ENCODE data around the gene IGSF21. TPM values are rescaled to one million over a fixed set of nuclear protein-coding genes. Genes with fewer than 3 reads are reported as not detected.

IGSF21 gene
- total and polyA plus RNA-seq, 2 experiments from 2014 or later: not detected

GRCh38 chr1:18118078-18118477, 10.5 kb downstream of the IGSF21 start:
- H3K79me2 ChIP-seq: no peaks in the 10 kb centered on the region
- no peak overlapping the region for H2AFZ ChIP-seq
- H3K36me3 ChIP-seq (replicated peaks; ENCODE audit: insufficient read depth, low read depth): no peaks in the 10 kb centered on the region
- no peaks in the 10 kb centered on the region for H4K20me1 ChIP-seq (ENCODE audit: insufficient read depth, poor library complexity, severe bottlenecking)
- no peak for TF ChIP-seq CTCF (IDR thresholded peaks at IDR 0.05; ENCODE audit: poor library complexity)
- TF ChIP-seq EZH2 (IDR thresholded peaks at IDR 0.05; ENCODE audit: borderline replicate concordance): no peak
- no peak for TF ChIP-seq EZH2phosphoT487 (IDR thresholded peaks at IDR 0.05; ENCODE audit: low read depth, severe bottlenecking, unreplicated experiment)
- no peaks in the 10 kb centered on the region for H3K9me3 ChIP-seq (ENCODE audit: low read depth)
- H3K9me2 ChIP-seq (replicated peaks; ENCODE audit: insufficient read depth): no peaks in the 10 kb centered on the region
- no peak overlapping the region for H3K27ac ChIP-seq
- no peaks in the 10 kb centered on the region for H3K4me1 ChIP-seq (ENCODE audit: insufficient read depth)
- H3K4me3 ChIP-seq: no peak overlapping the region
- H3K4me2 ChIP-seq: no peak overlapping the region
- peaks cover 70% of the 10 kb centered on the region for H3K27me3 ChIP-seq
- WGBS (ENCODE audit: low lambda C conversion rate, missing lambda C conversion rate): 73% methylated on average over 7 of the region's 13 CpGs
- no peak for DNase-seq (ENCODE audit: low spot score)

GRCh38 chr1:18118491-18118890, 10.9 kb downstream of the IGSF21 start:
- Histone ChIP-seq H3K4me3 (no peak overlapping the region), H3K27me3 (peaks cover 68% of the 10 kb centered on the region), H3K4me2 (no peak overlapping the region), H3K4me1 (ENCODE audit: insufficient read depth) (no peaks in the 10 kb centered on the region), H3K36me3 (replicated peaks; ENCODE audit: insufficient read depth, low read depth) (no peaks in the 10 kb centered on the region), H3K79me2 (no peaks in the 10 kb centered on the region), H4K20me1 (ENCODE audit: insufficient read depth, poor library complexity, severe bottlenecking) (no peaks in the 10 kb centered on the region), H3K9me3 (ENCODE audit: low read depth) (no peaks in the 10 kb centered on the region), H2AFZ (no peak overlapping the region), H3K9me2 (replicated peaks; ENCODE audit: insufficient read depth) (no peaks in the 10 kb centered on the region), H3K27ac (no peak overlapping the region)
- no peak for DNase-seq (ENCODE audit: low spot score)
- 76% methylated on average over 3 of the region's 3 CpGs for WGBS (ENCODE audit: low lambda C conversion rate, missing lambda C conversion rate)
- TF ChIP-seq EZH2phosphoT487 (IDR thresholded peaks at IDR 0.05; ENCODE audit: low read depth, severe bottlenecking, unreplicated experiment): no peak
- TF ChIP-seq CTCF (IDR thresholded peaks at IDR 0.05; ENCODE audit: poor library complexity): no peak
- no peak for TF ChIP-seq EZH2 (IDR thresholded peaks at IDR 0.05; ENCODE audit: borderline replicate concordance)

GRCh38 chr1:18119289-18119688, 11.7 kb downstream of the IGSF21 start:
- Histone ChIP-seq H3K4me3 (no peak overlapping the region), H3K9me3 (ENCODE audit: low read depth) (no peaks in the 10 kb centered on the region), H3K79me2 (no peaks in the 10 kb centered on the region), H3K4me1 (ENCODE audit: insufficient read depth) (no peaks in the 10 kb centered on the region), H3K9me2 (replicated peaks; ENCODE audit: insufficient read depth) (no peaks in the 10 kb centered on the region), H3K36me3 (replicated peaks; ENCODE audit: insufficient read depth, low read depth) (no peaks in the 10 kb centered on the region), H3K27ac (no peak overlapping the region), H2AFZ (no peak overlapping the region), H4K20me1 (ENCODE audit: insufficient read depth, poor library complexity, severe bottlenecking) (no peaks in the 10 kb centered on the region), H3K27me3 (peaks cover 60% of the 10 kb centered on the region), H3K4me2 (no peak overlapping the region)
- WGBS (ENCODE audit: low lambda C conversion rate, missing lambda C conversion rate): 93% methylated on average over 3 of the region's 3 CpGs
- no peak for DNase-seq (ENCODE audit: low spot score)
- no peak for TF ChIP-seq EZH2 (IDR thresholded peaks at IDR 0.05; ENCODE audit: borderline replicate concordance)
- TF ChIP-seq EZH2phosphoT487 (IDR thresholded peaks at IDR 0.05; ENCODE audit: low read depth, severe bottlenecking, unreplicated experiment): no peak
- no peak for TF ChIP-seq CTCF (IDR thresholded peaks at IDR 0.05; ENCODE audit: poor library complexity)
